Neural cell (in vitro differentiated cells): ENCODE data around the gene UNC119B. TPM values are rescaled to one million over a fixed set of nuclear protein-coding genes. Genes with fewer than 3 reads are reported as not detected.

Experiments
- H2AFZ ChIP-seq: fragments of 200-600, 300-800 bp; sonication (generic), shearing (Covaris generic); 2 replicates; pipeline ENCODE4 v1.6.0; 2014; ENCODE audit warnings: low read depth, mild to moderate bottlenecking, antibody characterized with exemption, low read length, moderate library complexity
- H3F3A ChIP-seq: fragments of 200-600 bp; shearing (Covaris generic); 2 replicates; pipeline ENCODE4 v1.6.1; 2016; ENCODE audit warnings: mild to moderate bottlenecking, moderate library complexity, mixed read lengths, antibody characterized with exemption, low read length; ENCODE audit not compliant: insufficient read depth, poor library complexity, severe bottlenecking
- H3K27ac ChIP-seq: fragments of 200-600, 300-800 bp; sonication (generic), shearing (Covaris generic); 2 replicates; pipeline ENCODE4 v1.5.1; 2014; ENCODE audit warnings: mild to moderate bottlenecking, low read length, moderate library complexity
- H3K27me3 ChIP-seq: fragments of 300-800, 200-600 bp; sonication (generic), shearing (Covaris generic); 2 replicates; pipeline ENCODE4 v1.6.0; 2014; ENCODE audit warnings: mild to moderate bottlenecking, low read depth, low read length, moderate library complexity; ENCODE audit not compliant: insufficient read depth
- H3K36me3 ChIP-seq: fragments of 300-800, 200-600 bp; sonication (generic), shearing (Covaris generic); 2 replicates; pipeline ENCODE4 v1.5.1; 2014; ENCODE audit warnings: mild to moderate bottlenecking, antibody characterized with exemption, low read length, moderate library complexity; ENCODE audit not compliant: insufficient read depth
- H3K4me2 ChIP-seq: fragments of 300-800, 200-600 bp; sonication (generic), shearing (Covaris generic); 2 replicates; pipeline ENCODE4 v1.6.0; 2014; ENCODE audit warnings: mild to moderate bottlenecking, low read length
- H3K4me3 ChIP-seq: fragments of 300-800, 200-600 bp; sonication (generic), shearing (Covaris generic); 2 replicates; pipeline ENCODE4 v1.5.1; 2014; ENCODE audit warnings: mild to moderate bottlenecking, low read length, moderate library complexity
- H3K79me2 ChIP-seq: fragments of 200-600 bp; shearing (Covaris generic); replicated peaks from 2 replicates; pipeline ENCODE4 v1.6.0; 2014; ENCODE audit warnings: mild to moderate bottlenecking, low read length, moderate library complexity; ENCODE audit not compliant: insufficient read depth
- H3K9ac ChIP-seq: fragments of 300-800, 200-600 bp; sonication (generic), shearing (Covaris generic); 2 replicates; pipeline ENCODE4 v1.6.1; 2016; ENCODE audit warnings: mild to moderate bottlenecking, low read length, mixed read lengths
- H3K9me2 ChIP-seq: fragments of 200-600 bp; shearing (Covaris generic); 2 replicates; pipeline ENCODE4 v1.6.1; 2016; ENCODE audit warnings: mild to moderate bottlenecking, low read length, mixed read lengths; ENCODE audit not compliant: insufficient read depth
- H3K9me3 ChIP-seq: fragments of 200-600, 300-800 bp; sonication (generic), shearing (Covaris generic); 2 replicates; pipeline ENCODE4 v1.6.1; 2016; ENCODE audit warnings: mild to moderate bottlenecking, mixed run types, low read length, moderate library complexity, mixed read lengths
- H4K20me1 ChIP-seq: fragments of 200-600 bp; shearing (Covaris generic); 2 replicates; pipeline ENCODE4 v1.6.1; 2016; ENCODE audit warnings: mild to moderate bottlenecking, mixed run types; ENCODE audit not compliant: insufficient read depth
- EP300 ChIP-seq: fragments of 450-650 bp; conservative IDR thresholded peaks from 2 replicates; pipeline ENCODE4 v1.6.1; 2014; ENCODE audit warnings: antibody characterized with exemption, mild to moderate bottlenecking, moderate library complexity; ENCODE audit not compliant: poor library complexity, severe bottlenecking
- EZH2 ChIP-seq: fragments of 200-600, 300-800 bp; shearing (Covaris generic), sonication (generic); IDR thresholded peaks from 2 replicates; pipeline ENCODE4 v1.6.1; 2014; ENCODE audit warnings: antibody characterized with exemption, low read length, borderline replicate concordance, mild to moderate bottlenecking; ENCODE audit not compliant: insufficient read depth, poor library complexity, severe bottlenecking
- MXI1 ChIP-seq: fragments of 450-650 bp; conservative IDR thresholded peaks from 2 replicates; pipeline ENCODE4 v1.6.1; 2014; ENCODE audit warnings: antibody characterized with exemption, mild to moderate bottlenecking; ENCODE audit not compliant: poor library complexity, severe bottlenecking
- POLR2AphosphoS5 ChIP-seq: IDR thresholded peaks from 2 replicates; pipeline ENCODE4 v1.6.1; 2012
- RAD21 ChIP-seq: fragments of 450-650 bp; conservative IDR thresholded peaks from 2 replicates; pipeline ENCODE4 v1.6.1; 2014; ENCODE audit warnings: antibody characterized with exemption, mild to moderate bottlenecking, moderate library complexity
- SMC3 ChIP-seq: fragments of 450-650 bp; conservative IDR thresholded peaks from 2 replicates; pipeline ENCODE4 v1.6.1; 2014; ENCODE audit warnings: antibody characterized with exemption, mild to moderate bottlenecking, moderate library complexity; ENCODE audit not compliant: poor library complexity
- TAF1 ChIP-seq: IDR thresholded peaks from 2 replicates; pipeline ENCODE4 v1.6.1; 2012; ENCODE audit warnings: low read depth
- polyA plus RNA-seq: library from polyadenylated mRNA; depleted of rRNA; stranded (reverse); fragments of >200 nt; gene quantifications from 2 replicates; pipeline ENCODE4 v1.2.3, GENCODE V29; 2014
- TF ChIP-seq, protein P1 (sequence below): IDR thresholded peaks from 2 replicates; pipeline ENCODE4 v1.6.1; 2012; ENCODE audit warnings: borderline replicate concordance
- TF ChIP-seq, protein P2 (sequence below): fragments of 450-650 bp; IDR thresholded peaks from 2 replicates; pipeline ENCODE4 v1.5.1; 2014; ENCODE audit warnings: antibody characterized with exemption, mild to moderate bottlenecking, moderate library complexity; ENCODE audit not compliant: poor library complexity, severe bottlenecking

The UNC119B gene
- polyA plus RNA-seq, 1 donor from 2014 or later: 17.3 TPM

DNA sequence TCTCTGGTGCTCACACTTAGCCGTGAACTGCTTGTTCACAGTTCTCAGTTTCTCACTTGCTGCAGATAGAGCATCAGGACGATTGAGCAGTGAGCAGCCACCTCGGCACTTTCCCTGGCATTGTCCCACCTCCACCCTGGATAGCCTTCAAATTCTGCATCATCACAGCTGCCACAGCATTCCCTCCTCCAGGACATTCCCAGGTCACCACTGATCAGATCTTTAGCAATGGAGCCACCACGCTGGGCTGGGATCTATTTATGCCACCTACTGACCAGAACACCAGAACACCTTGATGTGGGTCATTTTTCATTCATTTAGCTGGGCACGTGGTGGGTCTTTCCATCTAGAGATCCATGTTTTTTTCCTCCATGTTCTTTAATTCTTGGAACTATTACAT lies 39.0 kb downstream of the UNC119B start:
- no peaks in the 10 kb centered on the region for H3K36me3 ChIP-seq
- H2AFZ ChIP-seq: no peak overlapping the region
- H4K20me1 ChIP-seq: no peaks in the 10 kb centered on the region
- H3K9ac ChIP-seq: no peak overlapping the region
- no peaks in the 10 kb centered on the region for H3K9me3 ChIP-seq
- TF ChIP-seq, protein P1, sequence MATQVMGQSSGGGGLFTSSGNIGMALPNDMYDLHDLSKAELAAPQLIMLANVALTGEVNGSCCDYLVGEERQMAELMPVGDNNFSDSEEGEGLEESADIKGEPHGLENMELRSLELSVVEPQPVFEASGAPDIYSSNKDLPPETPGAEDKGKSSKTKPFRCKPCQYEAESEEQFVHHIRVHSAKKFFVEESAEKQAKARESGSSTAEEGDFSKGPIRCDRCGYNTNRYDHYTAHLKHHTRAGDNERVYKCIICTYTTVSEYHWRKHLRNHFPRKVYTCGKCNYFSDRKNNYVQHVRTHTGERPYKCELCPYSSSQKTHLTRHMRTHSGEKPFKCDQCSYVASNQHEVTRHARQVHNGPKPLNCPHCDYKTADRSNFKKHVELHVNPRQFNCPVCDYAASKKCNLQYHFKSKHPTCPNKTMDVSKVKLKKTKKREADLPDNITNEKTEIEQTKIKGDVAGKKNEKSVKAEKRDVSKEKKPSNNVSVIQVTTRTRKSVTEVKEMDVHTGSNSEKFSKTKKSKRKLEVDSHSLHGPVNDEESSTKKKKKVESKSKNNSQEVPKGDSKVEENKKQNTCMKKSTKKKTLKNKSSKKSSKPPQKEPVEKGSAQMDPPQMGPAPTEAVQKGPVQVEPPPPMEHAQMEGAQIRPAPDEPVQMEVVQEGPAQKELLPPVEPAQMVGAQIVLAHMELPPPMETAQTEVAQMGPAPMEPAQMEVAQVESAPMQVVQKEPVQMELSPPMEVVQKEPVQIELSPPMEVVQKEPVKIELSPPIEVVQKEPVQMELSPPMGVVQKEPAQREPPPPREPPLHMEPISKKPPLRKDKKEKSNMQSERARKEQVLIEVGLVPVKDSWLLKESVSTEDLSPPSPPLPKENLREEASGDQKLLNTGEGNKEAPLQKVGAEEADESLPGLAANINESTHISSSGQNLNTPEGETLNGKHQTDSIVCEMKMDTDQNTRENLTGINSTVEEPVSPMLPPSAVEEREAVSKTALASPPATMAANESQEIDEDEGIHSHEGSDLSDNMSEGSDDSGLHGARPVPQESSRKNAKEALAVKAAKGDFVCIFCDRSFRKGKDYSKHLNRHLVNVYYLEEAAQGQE: no peak
- no peak for TF ChIP-seq TAF1
- TF ChIP-seq SMC3: no peak
- no peak for TF ChIP-seq EZH2
- no peak for TF ChIP-seq EP300
- no peak for TF ChIP-seq POLR2AphosphoS5
- no peak for TF ChIP-seq RAD21
- TF ChIP-seq, protein P2, sequence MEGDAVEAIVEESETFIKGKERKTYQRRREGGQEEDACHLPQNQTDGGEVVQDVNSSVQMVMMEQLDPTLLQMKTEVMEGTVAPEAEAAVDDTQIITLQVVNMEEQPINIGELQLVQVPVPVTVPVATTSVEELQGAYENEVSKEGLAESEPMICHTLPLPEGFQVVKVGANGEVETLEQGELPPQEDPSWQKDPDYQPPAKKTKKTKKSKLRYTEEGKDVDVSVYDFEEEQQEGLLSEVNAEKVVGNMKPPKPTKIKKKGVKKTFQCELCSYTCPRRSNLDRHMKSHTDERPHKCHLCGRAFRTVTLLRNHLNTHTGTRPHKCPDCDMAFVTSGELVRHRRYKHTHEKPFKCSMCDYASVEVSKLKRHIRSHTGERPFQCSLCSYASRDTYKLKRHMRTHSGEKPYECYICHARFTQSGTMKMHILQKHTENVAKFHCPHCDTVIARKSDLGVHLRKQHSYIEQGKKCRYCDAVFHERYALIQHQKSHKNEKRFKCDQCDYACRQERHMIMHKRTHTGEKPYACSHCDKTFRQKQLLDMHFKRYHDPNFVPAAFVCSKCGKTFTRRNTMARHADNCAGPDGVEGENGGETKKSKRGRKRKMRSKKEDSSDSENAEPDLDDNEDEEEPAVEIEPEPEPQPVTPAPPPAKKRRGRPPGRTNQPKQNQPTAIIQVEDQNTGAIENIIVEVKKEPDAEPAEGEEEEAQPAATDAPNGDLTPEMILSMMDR: no peak
- no peak for TF ChIP-seq MXI1
- no peaks in the 10 kb centered on the region for H3K9me2 ChIP-seq
- H3K79me2 ChIP-seq: no peaks in the 10 kb centered on the region
- no peak overlapping the region for H3K4me2 ChIP-seq
- no peaks in the 10 kb centered on the region for H3K27me3 ChIP-seq
- no peak overlapping the region for H3K4me3 ChIP-seq
- H3F3A ChIP-seq: no peaks in the 10 kb centered on the region
- H3K27ac ChIP-seq: no peak overlapping the region

DNA sequence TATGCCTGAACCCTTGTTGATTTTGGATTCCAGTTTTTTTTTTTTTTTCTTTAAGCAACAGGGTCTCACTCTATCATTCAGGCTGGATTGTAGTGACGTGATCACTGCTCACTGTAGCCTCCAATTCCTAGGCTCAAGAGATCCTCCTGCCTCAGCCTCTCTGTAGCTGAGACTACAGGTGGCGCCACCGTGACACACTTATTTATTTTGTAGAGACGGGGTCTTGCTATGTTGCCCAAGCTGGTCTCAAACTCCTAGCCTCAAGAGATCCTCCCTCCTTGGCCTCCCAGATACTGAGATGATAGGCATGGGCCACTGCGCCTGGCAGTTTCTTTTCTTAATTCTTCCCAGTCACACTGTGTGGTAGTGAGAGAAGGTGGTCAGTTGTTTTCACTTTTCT lies 40.5 kb downstream of the UNC119B start:
- Histone ChIP-seq H3K9me3 (no peaks in the 10 kb centered on the region), H4K20me1 (no peaks in the 10 kb centered on the region), H3K36me3 (no peaks in the 10 kb centered on the region), H3K79me2 (no peaks in the 10 kb centered on the region), H2AFZ (no peak overlapping the region), H3K9me2 (no peaks in the 10 kb centered on the region), H3K4me2 (no peak overlapping the region), H3K27ac (no peak overlapping the region), H3K9ac (no peak overlapping the region), H3K27me3 (no peaks in the 10 kb centered on the region), H3F3A (no peaks in the 10 kb centered on the region), H3K4me3 (no peak overlapping the region)
- TF ChIP-seq, protein P1: no peak
- no peak for TF ChIP-seq POLR2AphosphoS5
- TF ChIP-seq EP300: no peak
- no peak for TF ChIP-seq RAD21
